ENCODE data around the gene PABPN1L.

PABPN1L gene

DNA sequence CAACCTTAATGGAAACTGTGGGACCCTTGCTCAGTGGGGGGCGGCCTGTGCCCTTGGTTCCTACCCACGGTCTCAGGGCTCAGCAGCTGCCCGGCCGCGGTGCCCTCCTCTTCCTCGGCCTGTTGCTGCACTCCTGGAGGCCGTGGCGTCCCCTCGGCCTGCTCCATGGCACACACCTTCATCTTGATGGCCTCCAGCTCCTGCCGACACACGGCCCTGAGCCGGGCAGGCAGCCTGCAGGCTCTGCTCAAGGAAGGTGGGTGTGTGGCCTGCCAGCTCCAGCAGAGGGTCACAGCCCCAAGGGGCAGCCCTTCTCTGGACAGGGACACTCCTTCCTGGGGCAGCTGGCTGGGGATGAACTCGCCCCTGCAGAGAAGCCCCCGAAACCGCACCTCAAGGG is 718 bp downstream of the PABPN1L start:
- H3K4me3 ChIP-seq (ENCODE audit: low read length), result no peak overlapping the region
- DNase-seq (ENCODE audit: low read depth), result no peak
- TF ChIP-seq, protein P1, sequence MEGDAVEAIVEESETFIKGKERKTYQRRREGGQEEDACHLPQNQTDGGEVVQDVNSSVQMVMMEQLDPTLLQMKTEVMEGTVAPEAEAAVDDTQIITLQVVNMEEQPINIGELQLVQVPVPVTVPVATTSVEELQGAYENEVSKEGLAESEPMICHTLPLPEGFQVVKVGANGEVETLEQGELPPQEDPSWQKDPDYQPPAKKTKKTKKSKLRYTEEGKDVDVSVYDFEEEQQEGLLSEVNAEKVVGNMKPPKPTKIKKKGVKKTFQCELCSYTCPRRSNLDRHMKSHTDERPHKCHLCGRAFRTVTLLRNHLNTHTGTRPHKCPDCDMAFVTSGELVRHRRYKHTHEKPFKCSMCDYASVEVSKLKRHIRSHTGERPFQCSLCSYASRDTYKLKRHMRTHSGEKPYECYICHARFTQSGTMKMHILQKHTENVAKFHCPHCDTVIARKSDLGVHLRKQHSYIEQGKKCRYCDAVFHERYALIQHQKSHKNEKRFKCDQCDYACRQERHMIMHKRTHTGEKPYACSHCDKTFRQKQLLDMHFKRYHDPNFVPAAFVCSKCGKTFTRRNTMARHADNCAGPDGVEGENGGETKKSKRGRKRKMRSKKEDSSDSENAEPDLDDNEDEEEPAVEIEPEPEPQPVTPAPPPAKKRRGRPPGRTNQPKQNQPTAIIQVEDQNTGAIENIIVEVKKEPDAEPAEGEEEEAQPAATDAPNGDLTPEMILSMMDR (conservative IDR thresholded peaks at IDR 0.05; ENCODE audit: low read length), result no peak

DNA sequence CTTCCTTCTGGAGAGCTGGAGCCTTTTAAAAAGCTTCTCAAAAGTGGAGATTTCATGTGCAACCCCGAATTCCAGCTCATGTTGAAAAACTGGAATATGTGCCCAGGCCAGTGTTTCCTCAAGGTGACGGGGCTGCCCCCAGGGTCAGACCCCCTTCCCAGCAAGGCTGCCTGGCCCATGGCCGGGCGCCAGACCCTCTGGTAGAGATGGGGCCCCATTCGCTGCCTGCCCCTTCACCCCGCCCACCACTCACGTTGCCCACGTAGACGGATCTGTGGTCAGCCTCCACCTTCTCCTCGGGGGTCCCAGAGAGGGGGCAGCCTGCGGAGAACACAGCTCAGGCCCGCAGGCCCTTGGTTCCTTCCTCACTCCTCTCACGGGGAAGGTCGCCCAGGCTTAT is 1.1 kb downstream of the PABPN1L start:
- H3K4me3 ChIP-seq (ENCODE audit: low read length), result no peak overlapping the region
- TF ChIP-seq, protein P1 (conservative IDR thresholded peaks at IDR 0.05; ENCODE audit: low read length), result no peak
- DNase-seq (ENCODE audit: low read depth), result no peak

DNA sequence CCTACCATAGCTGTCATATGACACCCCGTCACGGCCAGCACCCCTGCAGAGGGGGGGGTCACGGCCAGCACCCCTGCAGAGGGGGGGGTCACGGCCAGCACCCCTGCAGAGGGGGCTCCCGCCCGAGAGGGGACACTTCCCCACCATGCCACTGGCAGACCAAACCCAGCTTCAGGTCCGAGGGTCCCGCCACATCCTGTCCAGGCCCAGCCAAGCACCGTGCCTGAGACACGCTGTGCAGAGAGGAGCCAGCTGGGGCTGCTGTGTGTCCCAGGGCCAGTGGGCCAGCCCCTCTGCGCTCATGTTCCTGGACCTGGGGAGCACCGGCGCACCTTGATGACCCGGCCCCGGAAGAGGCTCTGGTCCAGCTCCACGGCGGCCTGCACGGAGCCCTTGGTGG is 1.9 kb downstream of the PABPN1L start:
- TF ChIP-seq, protein P1 (conservative IDR thresholded peaks at IDR 0.05; ENCODE audit: low read length), result no peak
- DNase-seq (ENCODE audit: low read depth), result no peak
- H3K4me3 ChIP-seq (ENCODE audit: low read length), result no peak overlapping the region

DNA sequence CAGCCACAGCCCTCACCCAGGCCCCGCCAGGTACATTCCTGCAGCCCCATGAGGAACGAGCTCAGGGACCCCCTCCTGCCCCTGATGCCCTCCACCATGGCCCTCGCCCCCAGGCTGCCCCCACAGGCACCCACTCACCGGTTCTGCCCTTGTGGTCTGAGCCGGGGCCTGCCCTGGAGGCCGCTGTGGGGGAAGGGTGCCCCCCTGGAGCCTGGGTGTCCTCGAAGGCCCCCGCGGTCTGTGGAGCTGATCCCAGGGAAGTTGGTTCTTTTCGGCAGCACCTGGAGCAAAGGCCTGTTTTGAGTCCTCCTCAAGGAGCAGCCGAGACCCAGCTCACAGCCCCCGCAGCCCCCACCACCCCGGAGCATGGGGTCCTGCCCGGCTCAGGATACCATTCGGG is 2.4 kb downstream of the PABPN1L start:
- no peak for DNase-seq (ENCODE audit: low read depth)
- TF ChIP-seq, protein P1 (conservative IDR thresholded peaks at IDR 0.05; ENCODE audit: low read length), result no peak
- no peak overlapping the region for H3K4me3 ChIP-seq (ENCODE audit: low read length)

DNA sequence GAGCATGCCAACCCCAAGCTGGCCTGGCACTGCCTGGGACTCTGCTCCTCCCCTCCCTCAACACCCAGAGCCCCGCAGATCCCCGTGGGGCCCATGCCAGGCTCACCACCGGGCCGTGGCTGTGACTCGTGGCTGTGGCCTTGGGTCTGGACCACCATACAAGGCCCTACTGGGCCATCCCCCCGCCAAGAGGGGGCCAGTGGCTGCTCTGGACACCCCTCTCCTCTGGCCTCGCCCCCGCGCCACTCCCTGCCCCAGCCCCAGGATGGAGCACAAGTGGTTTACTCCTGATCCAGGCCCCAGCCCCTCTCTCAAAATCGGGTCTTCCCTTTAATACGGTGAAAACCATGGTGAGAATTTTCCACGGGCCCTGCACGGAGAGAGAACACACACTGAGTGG is 3.0 kb downstream of the PABPN1L start:
- no peak for DNase-seq (ENCODE audit: low read depth)
- TF ChIP-seq, protein P1 (conservative IDR thresholded peaks at IDR 0.05; ENCODE audit: low read length), result no peak
- H3K4me3 ChIP-seq (ENCODE audit: low read length), result no peak overlapping the region

DNA sequence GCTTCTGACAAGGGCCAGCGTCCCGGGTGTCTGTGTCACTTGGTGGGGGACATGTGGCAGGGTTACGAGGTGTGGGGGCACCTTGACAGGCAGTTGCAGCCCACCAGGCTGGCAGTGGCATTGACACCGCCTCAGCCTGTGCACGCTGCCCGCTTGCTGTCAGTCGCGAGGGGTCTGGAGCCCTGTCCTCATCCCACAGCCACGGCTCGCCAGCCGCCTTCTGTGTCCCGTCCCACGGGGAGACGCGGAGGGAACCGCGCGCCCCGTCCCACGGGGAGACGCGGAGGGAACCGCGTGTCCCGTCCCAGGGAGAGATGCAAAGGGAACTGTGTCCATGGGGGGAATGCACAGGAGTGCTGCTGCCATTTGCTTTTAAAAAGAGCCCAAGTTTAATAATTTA is 3.5 kb downstream of the PABPN1L start:
- TF ChIP-seq, protein P1 (conservative IDR thresholded peaks at IDR 0.05; ENCODE audit: low read length), result no peak
- H3K4me3 ChIP-seq (ENCODE audit: low read length), result no peak overlapping the region
- no peak for DNase-seq (ENCODE audit: low read depth)

DNA sequence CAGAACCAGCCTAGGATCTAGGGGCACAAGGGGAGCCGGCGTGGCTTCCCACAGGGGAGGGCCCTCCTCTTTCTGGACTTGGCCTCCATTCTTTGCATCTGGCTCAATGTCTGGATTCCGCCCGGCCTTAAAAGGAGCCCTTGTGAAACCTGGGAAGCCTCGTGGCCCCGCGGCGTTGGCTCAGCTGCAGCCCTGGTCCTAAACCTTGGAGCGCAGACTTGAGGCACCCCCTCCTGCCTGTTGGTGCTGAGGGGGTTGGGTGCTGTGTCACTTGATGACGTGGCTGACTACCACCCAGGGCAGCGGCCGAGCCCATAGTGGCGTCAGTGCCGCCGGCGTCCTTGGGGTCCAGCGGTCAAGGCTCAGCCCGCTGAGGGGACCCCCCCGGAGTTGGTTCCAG is 5.1 kb downstream of the PABPN1L start:
- no peak overlapping the region for H3K4me3 ChIP-seq (ENCODE audit: low read length)
- no peak for DNase-seq (ENCODE audit: low read depth)
- TF ChIP-seq, protein P1 (conservative IDR thresholded peaks at IDR 0.05; ENCODE audit: low read length), result no peak
